OCI-LY1 (cell line): ENCODE results near the gene TTC27.

ENCODE experiments used
- H2AFZ ChIP-seq: fragments of 200-600 bp; sonication (generic), shearing (Covaris generic); 2 replicates; pipeline ENCODE4 v1.6.0; 2014; ENCODE audit warnings: antibody characterized with exemption, mild to moderate bottlenecking, low read length
- H3F3A ChIP-seq: fragments of 200-600 bp; sonication (generic), shearing (Covaris generic); 2 replicates; pipeline ENCODE4 v1.6.0; 2014; ENCODE audit warnings: mild to moderate bottlenecking, antibody characterized with exemption, low read length, moderate library complexity; ENCODE audit not compliant: insufficient read depth
- H3K27ac ChIP-seq: fragments of 200-600 bp; sonication (generic); 2 replicates; pipeline ENCODE4 v1.5.1; 2014; ENCODE audit warnings: low read length, mixed run types, mild to moderate bottlenecking, low read depth; ENCODE audit not compliant: poor library complexity, severe bottlenecking
- H3K27me3 ChIP-seq: fragments of 200-600 bp; sonication (generic); 2 replicates; pipeline ENCODE4 v1.6.0; 2014; ENCODE audit warnings: antibody characterized with exemption, mild to moderate bottlenecking, low read length, moderate library complexity; ENCODE audit not compliant: insufficient read depth
- H3K36me3 ChIP-seq: fragments of 200-600 bp; sonication (generic); 2 replicates; pipeline ENCODE4 v1.6.1; 2014; ENCODE audit warnings: mild to moderate bottlenecking, antibody characterized with exemption, low read length, moderate library complexity, mixed read lengths; ENCODE audit not compliant: insufficient read depth
- H3K4me1 ChIP-seq: fragments of 200-600 bp; sonication (generic); 2 replicates; pipeline ENCODE4 v1.5.1; 2014; ENCODE audit warnings: mild to moderate bottlenecking, low read length, moderate library complexity; ENCODE audit not compliant: insufficient read depth, severe bottlenecking
- H3K4me2 ChIP-seq: fragments of 200-600 bp; sonication (generic), shearing (Covaris generic); 2 replicates; pipeline ENCODE4 v1.6.1; 2014; ENCODE audit warnings: low read length
- H3K4me3 ChIP-seq: fragments of 200-600 bp; sonication (generic); 2 replicates; pipeline ENCODE4 v1.5.1; 2014; ENCODE audit warnings: low read length, low read depth, mild to moderate bottlenecking, mixed read lengths; ENCODE audit not compliant: poor library complexity, severe bottlenecking
- H3K79me2 ChIP-seq: fragments of 200-600 bp; shearing (Covaris generic); 2 replicates; pipeline ENCODE4 v1.6.1; 2016; ENCODE audit warnings: mixed run types, low read length, mixed read lengths; ENCODE audit not compliant: insufficient read depth
- H3K9ac ChIP-seq: fragments of 200-600 bp; sonication (generic), shearing (Covaris generic); 2 replicates; pipeline ENCODE4 v1.6.1; 2014; ENCODE audit warnings: mild to moderate bottlenecking, low read length, mixed read lengths
- H3K9me2 ChIP-seq: fragments of 200-600 bp; sonication (generic), shearing (Covaris generic); 2 replicates; pipeline ENCODE4 v1.6.1; 2014; ENCODE audit warnings: low read depth, mild to moderate bottlenecking, low read length, mixed read lengths
- H3K9me3 ChIP-seq: fragments of 200-600 bp; shearing (Covaris generic); 2 replicates; pipeline ENCODE4 v1.6.1; 2014; ENCODE audit warnings: low read length, mixed read lengths
- H4K20me1 ChIP-seq: fragments of 200-600 bp; sonication (generic), shearing (Covaris generic); 2 replicates; pipeline ENCODE4 v1.6.0; 2016; ENCODE audit warnings: mild to moderate bottlenecking, low read length; ENCODE audit not compliant: insufficient read depth
- CTCF ChIP-seq: fragments of 200-600 bp; sonication (generic), shearing (Covaris generic); IDR thresholded peaks from 2 replicates; pipeline ENCODE4 v1.5.1; 2017; ENCODE audit warnings: mild to moderate bottlenecking, antibody characterized with exemption, low read length, moderate library complexity, mixed read lengths
- EZH2 ChIP-seq: fragments of 200-600 bp; sonication (generic), shearing (Covaris generic); IDR thresholded peaks from 2 replicates; pipeline ENCODE4 v1.8.0; 2017; ENCODE audit warnings: borderline replicate concordance, mixed run types, mild to moderate bottlenecking, antibody characterized with exemption, low read length, moderate library complexity, mixed read lengths

The TTC27 gene

DNA sequence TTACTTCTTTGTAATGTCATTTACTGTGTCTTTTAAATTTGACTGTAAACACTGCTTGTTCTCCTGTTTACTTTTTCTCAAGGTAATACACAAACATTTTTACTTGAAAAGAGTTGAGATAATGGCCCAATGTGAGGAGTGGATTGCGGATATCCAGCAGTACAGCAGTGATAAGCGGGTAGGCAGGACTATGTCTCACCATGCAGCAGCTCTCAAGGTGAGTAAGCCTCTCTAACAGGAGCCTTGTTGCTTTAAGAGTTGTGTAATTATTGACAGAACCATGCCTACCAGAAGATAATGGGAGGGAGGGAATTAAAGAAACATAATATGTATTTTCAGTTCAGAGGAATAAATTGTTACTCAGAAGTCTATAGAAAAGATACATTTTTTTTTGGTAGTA, 16.5 kb upstream of the TTC27 start:
- no peaks in the 10 kb centered on the region for H3K4me1 ChIP-seq
- peaks cover 82% of the 10 kb centered on the region for H3K36me3 ChIP-seq
- no peaks in the 10 kb centered on the region for H3K27me3 ChIP-seq
- no peak overlapping the region for H2AFZ ChIP-seq
- no peaks in the 10 kb centered on the region for H3K79me2 ChIP-seq
- H3K4me2 ChIP-seq = no peak overlapping the region
- no peaks in the 10 kb centered on the region for H4K20me1 ChIP-seq
- no peak overlapping the region for H3K4me3 ChIP-seq
- TF ChIP-seq CTCF (no peak), EZH2 (no peak)
- no peaks in the 10 kb centered on the region for H3K9me2 ChIP-seq
- no peaks in the 10 kb centered on the region for H3F3A ChIP-seq
- no peak overlapping the region for H3K27ac ChIP-seq
- H3K9ac ChIP-seq = no peak overlapping the region
- H3K9me3 ChIP-seq = no peaks in the 10 kb centered on the region

GRCh38 chr2:32611771-32612170, 16.1 kb upstream of the TTC27 start:
- no peaks in the 10 kb centered on the region for H4K20me1 ChIP-seq
- H3K79me2 ChIP-seq = no peaks in the 10 kb centered on the region
- no peak overlapping the region for H3K9ac ChIP-seq
- no peak overlapping the region for H3K27ac ChIP-seq
- no peaks in the 10 kb centered on the region for H3F3A ChIP-seq
- H2AFZ ChIP-seq = no peak overlapping the region
- H3K9me2 ChIP-seq = no peaks in the 10 kb centered on the region
- TF ChIP-seq CTCF = no peak
- no peak for TF ChIP-seq EZH2
- H3K4me2 ChIP-seq = no peak overlapping the region
- no peaks in the 10 kb centered on the region for H3K4me1 ChIP-seq
- H3K4me3 ChIP-seq = no peak overlapping the region
- H3K9me3 ChIP-seq = no peaks in the 10 kb centered on the region
- peaks cover 78% of the 10 kb centered on the region for H3K36me3 ChIP-seq
- H3K27me3 ChIP-seq = no peaks in the 10 kb centered on the region

DNA sequence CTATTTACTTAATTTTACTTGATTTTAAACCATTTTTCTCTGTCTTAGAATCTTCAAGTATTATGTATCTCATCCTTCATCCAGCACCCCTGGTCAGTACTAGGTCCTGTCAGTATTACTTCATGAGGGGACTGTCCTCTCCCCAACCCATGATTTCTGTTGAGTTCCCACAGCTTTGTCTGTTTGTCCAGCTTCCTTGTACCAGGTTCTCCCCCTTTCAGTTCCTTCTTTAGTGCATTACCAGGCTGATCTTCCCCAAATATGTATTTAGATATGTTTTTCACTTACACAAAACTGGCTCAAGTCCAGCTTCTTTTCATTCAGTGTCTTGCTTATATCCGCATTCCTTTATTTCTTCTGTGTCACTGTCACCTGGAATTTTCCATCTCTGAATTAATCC, 13.8 kb upstream of the TTC27 start:
- Histone ChIP-seq H4K20me1 (no peaks in the 10 kb centered on the region), H3K4me2 (no peak overlapping the region), H3K9me3 (no peaks in the 10 kb centered on the region), H3K4me3 (no peak overlapping the region), H3K9me2 (no peaks in the 10 kb centered on the region), H3K36me3 (peaks cover 83% of the 10 kb centered on the region), H3F3A (no peaks in the 10 kb centered on the region), H3K79me2 (no peaks in the 10 kb centered on the region), H3K9ac (no peak overlapping the region), H2AFZ (no peak overlapping the region), H3K27me3 (no peaks in the 10 kb centered on the region), H3K27ac (no peak overlapping the region), H3K4me1 (no peaks in the 10 kb centered on the region)
- TF ChIP-seq CTCF (no peak), EZH2 (no peak)
